K562 (cell line): ENCODE results near the gene DYNC1I1. TPM values are rescaled to one million over a fixed set of nuclear protein-coding genes. Genes with fewer than 3 reads are reported as not detected.

Experiments used
- ATAC-seq: fragments of 200-7000 bp; cut with Tn5 transposase; 3 replicates; pipeline ENCODE4 v1.9.1; 2020; ENCODE audit warnings: moderate library complexity
- BruUV-seq: library from RNA; stranded (reverse); fragments of 400-500 nt; replicated peaks from 2 replicates; lab custom pipeline; 2021; lab: Mats Ljungman, UMichigan
- CTCF ChIA-PET: fragments of 300-600 bp; formaldehyde crosslinking; extraction: SDS; loops from one replicate; lab custom pipeline; 2021; ENCODE audit warnings: low intra/inter-chr PET ratio; lab: Yijun Ruan, JAX
- POLR2A ChIA-PET: fragments of 300-600, 350-650 bp; sonication (Branson Sonifier 250); formaldehyde crosslinking; extraction: SDS; loops from one replicate; lab custom pipeline; 2021; ENCODE audit warnings: antibody characterized with exemption, inconsistent platforms; lab: Yijun Ruan, JAX
- DNase-seq, 4 experiments: peaks; one replicate each; pipeline versions ENCODE4 v3.0.0 to v3.0.0-alpha.2; 2011 to 2018; ENCODE audit warnings: low spot score in 3 of 4, mixed read lengths in 3 of 4; ENCODE audit errors: extremely low read depth in 1 of 4
- FAIRE-seq: peaks from 2 replicates; lab custom pipeline; 2011; peaks lifted over from hg19 to GRCh38; lab: Jason Lieb, UNC
- H2AFZ ChIP-seq: 2 replicates; pipeline ENCODE4 v1.6.0; 2011; ENCODE audit warnings: low read depth, low read length, control low read depth, inconsistent platforms
- H3K27ac ChIP-seq: fragments of 200-600 bp; 3 replicates; pipeline ENCODE4 v1.8.0; 2011; ENCODE audit warnings: low read depth, mild to moderate bottlenecking, control low read depth, inconsistent platforms, low read length, moderate library complexity, mixed read lengths; ENCODE audit errors: extremely low read depth
- H3K27me3 ChIP-seq, 2 experiments: fragments of 300-600 bp in 1 of 2; 2 replicates in 1 of 2; 3 replicates in 1 of 2; pipeline versions ENCODE4 v1.6.0 to v1.8.0; 2011; ENCODE audit warnings: inconsistent platforms in 2 of 2, low read length in 2 of 2, mild to moderate bottlenecking in 1 of 2, mixed read lengths in 1 of 2, moderate library complexity in 1 of 2; ENCODE audit not compliant: control insufficient read depth in 2 of 2, insufficient read depth in 2 of 2
- H3K36me3 ChIP-seq: fragments of 300-600 bp; 3 replicates; pipeline ENCODE4 v1.8.0; 2011; ENCODE audit warnings: mild to moderate bottlenecking, low read length, inconsistent platforms; ENCODE audit not compliant: control insufficient read depth, insufficient read depth
- H3K4me1 ChIP-seq, 2 experiments: fragments of 200-600 bp in 1 of 2; replicated peaks in 1 of 2; 2 replicates in 1 of 2; 3 replicates in 1 of 2; pipeline versions ENCODE4 v1.5.1 to v1.8.0; 2011; ENCODE audit warnings: inconsistent platforms in 2 of 2, low read length in 2 of 2, mild to moderate bottlenecking in 1 of 2, mixed read lengths in 1 of 2, moderate library complexity in 1 of 2; ENCODE audit not compliant: control insufficient read depth in 2 of 2, insufficient read depth in 2 of 2
- H3K4me2 ChIP-seq: 2 replicates; pipeline ENCODE4 v1.6.1; 2011; ENCODE audit warnings: low read length, control low read depth, inconsistent platforms, mixed read lengths; ENCODE audit not compliant: insufficient read depth
- H3K4me3 ChIP-seq: fragments of 200-600 bp; sonication (generic), shearing (Covaris generic); 2 replicates; pipeline ENCODE4 v1.5.1; 2016; ENCODE audit warnings: control low read depth, inconsistent platforms
- H3K79me2 ChIP-seq: fragments of 200-600 bp; 3 replicates; pipeline ENCODE4 v1.8.0; 2011; ENCODE audit warnings: low read length, inconsistent platforms; ENCODE audit not compliant: control insufficient read depth, insufficient read depth
- H3K9ac ChIP-seq, 2 experiments: 2 replicates each; pipeline versions ENCODE4 v1.6.0 to v1.6.1; 2011; ENCODE audit warnings: low read depth in 2 of 2, low read length in 2 of 2, control low read depth in 1 of 2, inconsistent platforms in 1 of 2, mild to moderate bottlenecking in 1 of 2, mixed read lengths in 1 of 2; ENCODE audit not compliant: insufficient read depth in 1 of 2
- H3K9me1 ChIP-seq: one replicate; pipeline ENCODE4 v1.6.0; 2011; ENCODE audit warnings: inconsistent platforms, mild to moderate bottlenecking, low read length, moderate library complexity; ENCODE audit not compliant: control insufficient read depth, insufficient read depth
- H3K9me3 ChIP-seq: replicated peaks from 2 replicates; pipeline ENCODE4 v1.5.1; 2011; ENCODE audit warnings: low read depth, low read length, inconsistent platforms; ENCODE audit not compliant: control insufficient read depth, insufficient read depth
- H4K20me1 ChIP-seq: replicated peaks from 2 replicates; pipeline ENCODE4 v1.6.1; 2011; ENCODE audit warnings: low read length, inconsistent platforms, mixed read lengths; ENCODE audit not compliant: control insufficient read depth, insufficient read depth
- GABPA ChIP-seq: fragments of 200-800 bp; sonication (Bioruptor generic); conservative IDR thresholded peaks from 2 replicates; pipeline ENCODE4 v1.6.1; 2016; ENCODE audit warnings: low read depth, missing genetic modification characterization, missing compliant biosample characterization
- HNRNPUL1 ChIP-seq: fragments of 200-400 bp; formaldehyde crosslinking; IDR thresholded peaks from 2 replicates; pipeline ENCODE4 v1.6.1; 2017; ENCODE audit warnings: low read length
- ILF3 ChIP-seq: fragments of 450-650 bp; IDR thresholded peaks from 2 replicates; pipeline ENCODE4 v1.6.1; 2018; ENCODE audit warnings: antibody characterized with exemption, mild to moderate bottlenecking, moderate library complexity, borderline replicate concordance
- NR2C2 ChIP-seq, 2 experiments: fragments of 200-800 bp in 1 of 2; sonication (Bioruptor generic) in 1 of 2; sonication (generic) in 1 of 2; formaldehyde crosslinking in 1 of 2; IDR thresholded peaks; 2 replicates each; pipeline versions ENCODE4 v1.6.1 to v1.8.0; 2016 to 2022; ENCODE audit warnings: mild to moderate bottlenecking in 1 of 2, missing compliant biosample characterization in 1 of 2, missing genetic modification characterization in 1 of 2, missing genetic modification reagents in 1 of 2
- PTRF ChIP-seq: fragments of 450-650 bp; IDR thresholded peaks from 2 replicates; pipeline ENCODE4 v1.6.1; 2016; ENCODE audit warnings: mild to moderate bottlenecking, missing genetic modification characterization, missing compliant biosample characterization
- RFX7 ChIP-seq: fragments of 250-450 bp; sonication (Bioruptor Pico); IDR thresholded peaks from 2 replicates; pipeline ENCODE4 v1.5.1; 2021; ENCODE audit warnings: mild to moderate bottlenecking
- SNIP1 ChIP-seq: fragments of 450-650 bp; IDR thresholded peaks from 2 replicates; pipeline ENCODE4 v1.7.1; 2017; ENCODE audit warnings: low read depth, mild to moderate bottlenecking
- SRF ChIP-seq, 2 experiments: fragments of 250-450, 450-650 bp in 1 of 2; sonication (Bioruptor Pico) in 1 of 2; sonication (generic) in 1 of 2; formaldehyde crosslinking; IDR thresholded peaks; 2 replicates each; pipeline versions ENCODE4 v1.5.0 to v1.5.1; 2020 to 2022; ENCODE audit warnings: mild to moderate bottlenecking in 1 of 2, missing genetic modification reagents in 1 of 2
- WGBS: fragments of 100-300 bp; shearing (Covaris generic); methylation state at CpG from one replicate; pipeline ENCODE4 v1.1.6; 2016; ENCODE audit warnings: low coverage, mixed read lengths; ENCODE audit not compliant: insufficient coverage; ENCODE audit errors: missing lambda C conversion rate; 5-methylcytosine and 5-hydroxymethylcytosine counted together
- in situ Hi-C: fragments of 300-500 bp; cut with MboI; formaldehyde crosslinking; loops from 4 replicates; pipeline ENCODE4 v1.15.0; 2018; ENCODE audit warnings: inconsistent platforms, mixed read lengths
- intact Hi-C: fragments of 100-400 bp; cut with micrococcal nuclease; formaldehyde crosslinking; loops from 2 replicates; pipeline ENCODE4 v1.14.2; 2022
- polyA plus RNA-seq, 8 experiments: library from polyadenylated mRNA; depleted of rRNA in 4 of 8; stranded (reverse) in 5 of 8; unstranded in 3 of 8; fragments of >200 nt; fragmentation: Nextera tagmentation in 2 of 8; fragmentation: Illumina TruSeq in 1 of 8; extraction: Ambion mirVana in 2 of 8; extraction: Trizol in 1 of 8; gene quantifications; 2 replicates each; pipeline versions ENCODE4 v1.2.1 to v1.2.3, GENCODE V29; 2011 to 2014; ENCODE audit warnings: inconsistent platforms in 1 of 8, missing spikeins in 1 of 8
- total RNA-seq, 7 experiments: library from RNA; depleted of rRNA in 6 of 7; stranded (reverse); fragments of >200 nt in 6 of 7; fragmentation: Illumina TruSeq in 2 of 7; extraction: Trizol in 2 of 7; gene quantifications; 2 replicates each; pipeline versions ENCODE4 v1.2.1 to v1.2.3, GENCODE V29; 2011 to 2021; ENCODE audit warnings: low replicate concordance in 1 of 7
- TF ChIP-seq, protein P1 (sequence below), 2 experiments: fragments of 450-650 bp in 1 of 2; IDR thresholded peaks; 2 replicates each; pipeline ENCODE4 v1.6.1; 2011 to 2017; ENCODE audit warnings: low read depth in 2 of 2, antibody characterized with exemption in 1 of 2, borderline replicate concordance in 1 of 2, low read length in 1 of 2, mild to moderate bottlenecking in 1 of 2, mixed read lengths in 1 of 2; ENCODE audit not compliant: control insufficient read depth in 1 of 2
- TF ChIP-seq, protein P2 (sequence below): fragments of 450-650 bp; formaldehyde crosslinking; IDR thresholded peaks from 2 replicates; pipeline ENCODE4 v1.4.0; 2020; ENCODE audit warnings: mild to moderate bottlenecking, mixed read lengths
- TF ChIP-seq, protein P3 (sequence below): fragments of 250-450 bp; sonication (Bioruptor Pico); IDR thresholded peaks from 2 replicates; pipeline ENCODE4 v1.8.0; 2021; ENCODE audit warnings: borderline replicate concordance, mild to moderate bottlenecking, moderate library complexity; ENCODE audit not compliant: poor library complexity, severe bottlenecking

The DYNC1I1 gene
- total and polyA plus RNA-seq, 9 of the 15 experiments (the other 6 are each of a cell fraction or from before 2014, with no cell fraction given): 0.22 to 1.5 (median 0.44) TPM

DNA sequence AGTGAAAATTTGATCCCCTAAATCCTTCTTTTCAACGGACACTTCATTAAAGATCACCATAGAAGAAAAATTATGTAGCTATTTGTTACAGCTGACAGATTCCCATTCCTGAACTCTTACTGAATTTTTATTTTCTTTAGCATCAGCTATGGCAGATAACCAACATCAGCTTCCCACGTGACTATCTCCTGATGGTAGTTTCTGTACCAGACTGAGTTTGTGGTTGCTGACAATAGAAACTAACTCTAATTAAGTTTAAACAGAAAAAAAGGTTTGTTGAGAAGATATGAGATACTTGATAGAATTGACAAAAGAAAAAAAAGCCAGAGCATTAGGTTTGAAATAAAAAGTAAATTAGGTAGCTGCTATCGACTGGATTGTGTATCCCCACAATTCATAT lies 101.8 kb downstream of the DYNC1I1 start:
- in situ Hi-C loops: loop anchor here (5.0 kb wide), 1 partner anchor 152 kb away; no protein-coding TSS in a partner anchor
- no TSS peak for BruUV-seq
- TF ChIP-seq NR2C2 (CRISPR knock-in tag; IDR thresholded peaks at IDR 0.05) (no peak), NR2C2 (tag; IDR thresholded peaks at IDR 0.05) (no peak), SNIP1 (no peak), ILF3 (no peak), RFX7 (CRISPR knock-in tag) (no peak), SRF (CRISPR knock-in tag; IDR thresholded peaks at IDR 0.05) (no peak), HNRNPUL1 (no peak), GABPA (tag) (no peak), PTRF (no peak)
- TF ChIP-seq, protein P1, sequence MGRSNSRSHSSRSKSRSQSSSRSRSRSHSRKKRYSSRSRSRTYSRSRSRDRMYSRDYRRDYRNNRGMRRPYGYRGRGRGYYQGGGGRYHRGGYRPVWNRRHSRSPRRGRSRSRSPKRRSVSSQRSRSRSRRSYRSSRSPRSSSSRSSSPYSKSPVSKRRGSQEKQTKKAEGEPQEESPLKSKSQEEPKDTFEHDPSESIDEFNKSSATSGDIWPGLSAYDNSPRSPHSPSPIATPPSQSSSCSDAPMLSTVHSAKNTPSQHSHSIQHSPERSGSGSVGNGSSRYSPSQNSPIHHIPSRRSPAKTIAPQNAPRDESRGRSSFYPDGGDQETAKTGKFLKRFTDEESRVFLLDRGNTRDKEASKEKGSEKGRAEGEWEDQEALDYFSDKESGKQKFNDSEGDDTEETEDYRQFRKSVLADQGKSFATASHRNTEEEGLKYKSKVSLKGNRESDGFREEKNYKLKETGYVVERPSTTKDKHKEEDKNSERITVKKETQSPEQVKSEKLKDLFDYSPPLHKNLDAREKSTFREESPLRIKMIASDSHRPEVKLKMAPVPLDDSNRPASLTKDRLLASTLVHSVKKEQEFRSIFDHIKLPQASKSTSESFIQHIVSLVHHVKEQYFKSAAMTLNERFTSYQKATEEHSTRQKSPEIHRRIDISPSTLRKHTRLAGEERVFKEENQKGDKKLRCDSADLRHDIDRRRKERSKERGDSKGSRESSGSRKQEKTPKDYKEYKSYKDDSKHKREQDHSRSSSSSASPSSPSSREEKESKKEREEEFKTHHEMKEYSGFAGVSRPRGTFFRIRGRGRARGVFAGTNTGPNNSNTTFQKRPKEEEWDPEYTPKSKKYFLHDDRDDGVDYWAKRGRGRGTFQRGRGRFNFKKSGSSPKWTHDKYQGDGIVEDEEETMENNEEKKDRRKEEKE (IDR thresholded peaks at IDR 0.05; ENCODE audit: borderline replicate concordance in 1 of 2, control insufficient read depth in 1 of 2, low read depth in 2 of 2, low read length in 1 of 2): no peak
- TF ChIP-seq, protein P2, sequence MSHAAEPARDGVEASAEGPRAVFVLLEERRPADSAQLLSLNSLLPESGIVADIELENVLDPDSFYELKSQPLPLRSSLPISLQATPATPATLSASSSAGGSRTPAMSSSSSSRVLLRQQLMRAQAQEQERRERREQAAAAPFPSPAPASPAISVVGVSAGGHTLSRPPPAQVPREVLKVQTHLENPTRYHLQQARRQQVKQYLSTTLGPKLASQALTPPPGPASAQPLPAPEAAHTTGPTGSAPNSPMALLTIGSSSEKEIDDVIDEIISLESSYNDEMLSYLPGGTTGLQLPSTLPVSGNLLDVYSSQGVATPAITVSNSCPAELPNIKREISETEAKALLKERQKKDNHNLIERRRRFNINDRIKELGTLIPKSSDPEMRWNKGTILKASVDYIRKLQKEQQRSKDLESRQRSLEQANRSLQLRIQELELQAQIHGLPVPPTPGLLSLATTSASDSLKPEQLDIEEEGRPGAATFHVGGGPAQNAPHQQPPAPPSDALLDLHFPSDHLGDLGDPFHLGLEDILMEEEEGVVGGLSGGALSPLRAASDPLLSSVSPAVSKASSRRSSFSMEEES (CRISPR knock-in tag): no peak
- TF ChIP-seq, protein P3, sequence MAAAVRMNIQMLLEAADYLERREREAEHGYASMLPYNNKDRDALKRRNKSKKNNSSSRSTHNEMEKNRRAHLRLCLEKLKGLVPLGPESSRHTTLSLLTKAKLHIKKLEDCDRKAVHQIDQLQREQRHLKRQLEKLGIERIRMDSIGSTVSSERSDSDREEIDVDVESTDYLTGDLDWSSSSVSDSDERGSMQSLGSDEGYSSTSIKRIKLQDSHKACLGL (CRISPR knock-in tag): no peak
- Histone ChIP-seq H2AFZ (no peak overlapping the region), H3K36me3 (no peaks in the 10 kb centered on the region), H3K4me3 (no peak overlapping the region), H3K9me1 (no peaks in the 10 kb centered on the region), H3K9me3 (no peaks in the 10 kb centered on the region), H3K9ac (no peak overlapping the region), H3K27me3 (no peaks in the 10 kb centered on the region), H3K4me2 (no peak overlapping the region), H3K79me2 (no peaks in the 10 kb centered on the region), H3K27ac (no peak overlapping the region), H3K4me1 (no peaks in the 10 kb centered on the region), H4K20me1 (no peaks in the 10 kb centered on the region)
- ChIA-PET CTCF (no interaction called here), POLR2A (no interaction called here)
- FAIRE-seq: no peak
- DNase-seq: no peak
- WGBS: 4% methylated on average over 3 of the region's 3 CpGs
- intact Hi-C loops: loop anchor here (5.0 kb wide), 1 partner anchor 77 kb away; no protein-coding TSS in a partner anchor
- ATAC-seq: no peak
